ENCODE measurements around the gene SORBS2. TPM values are rescaled to one million over a fixed set of nuclear protein-coding genes. Genes with fewer than 3 reads are reported as not detected.

Gene SORBS2
- total and polyA plus RNA-seq, 2 donors (not counting 3 experiments of a cell fraction or from before 2014, with no cell fraction given): 69.8 to 82.5 TPM

DNA sequence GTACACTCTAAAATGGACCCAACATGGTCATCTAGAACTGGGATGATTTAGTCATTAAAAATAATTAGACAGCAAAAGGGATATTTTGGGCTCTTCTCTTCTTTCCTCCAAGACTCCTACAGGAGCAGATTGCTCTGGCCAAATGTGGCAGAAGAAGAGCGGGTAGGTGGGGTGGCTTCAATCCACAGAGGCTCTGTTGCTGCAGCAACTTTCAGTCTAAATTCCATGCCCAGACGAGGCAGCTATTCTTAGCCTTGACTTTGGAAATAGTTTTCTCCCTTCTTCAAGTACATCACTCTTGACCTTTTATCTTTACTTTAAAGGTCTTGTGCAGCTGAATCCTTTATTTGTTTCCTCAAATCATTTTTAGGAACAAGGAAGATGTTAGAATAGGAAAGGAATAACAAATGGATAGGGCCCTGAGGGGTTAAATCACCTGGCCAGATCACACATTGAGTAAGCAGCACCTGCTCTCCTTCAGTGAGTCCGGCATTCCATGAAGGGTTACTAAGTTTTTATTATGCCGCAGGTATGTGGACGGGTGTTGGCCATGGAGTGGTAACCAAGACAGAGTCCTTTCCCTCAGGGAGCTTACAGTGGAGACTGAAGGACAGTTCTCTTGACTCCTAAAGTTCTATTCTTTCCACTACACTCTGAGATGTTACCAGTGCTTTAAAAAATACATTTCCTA is 19.3 kb upstream of the SORBS2 start:
- Histone ChIP-seq H3K36me3 (ENCODE audit: control insufficient read depth in 2 of 2, extremely low read depth in 1 of 2, insufficient read depth in 2 of 2, low read length in 2 of 2) (no peaks in the 10 kb centered on the region), H3K9me1 (replicated peaks; ENCODE audit: control insufficient read depth, extremely low read depth, insufficient read depth, low read length) (no peaks in the 10 kb centered on the region), H4K20me1 (replicated peaks; ENCODE audit: control insufficient read depth, extremely low read depth, insufficient read depth, low read length) (no peaks in the 10 kb centered on the region), H3K27ac (ENCODE audit: insufficient read depth, low read depth, low read length) (no peak overlapping the region), H3K79me2 (ENCODE audit: control insufficient read depth, insufficient read depth, low read length) (no peaks in the 10 kb centered on the region), H3K4me2 (ENCODE audit: insufficient read depth, low read length) (no peak overlapping the region), H3K9ac (replicated peaks; ENCODE audit: extremely low read depth, insufficient read depth, low read length) (no peak overlapping the region), H3K4me3 (replicated peaks in 1 of 3; ENCODE audit: insufficient read depth in 1 of 3, low read depth in 1 of 3, low read length in 3 of 3) (no peak overlapping the region), H3K9me3 (replicated peaks; ENCODE audit: control insufficient read depth, insufficient read depth, low read length) (no peaks in the 10 kb centered on the region), H3K27me3 (ENCODE audit: control insufficient read depth in 2 of 2, insufficient read depth in 2 of 2, low read length in 2 of 2) (no peaks in the 10 kb centered on the region), H3K4me1 (ENCODE audit: control insufficient read depth, extremely low read depth, insufficient read depth, low read length) (peaks cover 14% of the 10 kb centered on the region), H2AFZ (ENCODE audit: low read depth, low read length) (no peak overlapping the region)
- dilution Hi-C loops (cut with MboI; ENCODE audit: extremely low pct_ligation_motif_present, low sequenced_read_pairs): no loop called here
- DNase-seq (ENCODE audit: low read depth, low spot score): no peak
- CTCF ChIA-PET: no interaction called here
- no peak for FAIRE-seq
- intact Hi-C loops (cut with micrococcal nuclease): loop anchor here (10.0 kb wide), 1 partner anchor 626 kb away; the partner anchor contains the start of genes CFAP97 and SNX25
- POLR2A ChIA-PET: no interaction called here
- TF ChIP-seq GATA2 (IDR thresholded peaks at IDR 0.05; ENCODE audit: insufficient read depth, insufficient read length, low read depth, low read length) (no peak), JUN (IDR thresholded peaks at IDR 0.05; ENCODE audit: borderline replicate concordance, insufficient read depth, insufficient read length, low read depth) (no peak), MYC (IDR thresholded peaks at IDR 0.05; ENCODE audit: low read depth, low read length) (no peak), CTCF (IDR thresholded peaks at IDR 0.05; ENCODE audit: extremely low read depth in 1 of 2, insufficient read depth in 1 of 2, low read depth in 1 of 2, low read length in 2 of 2) (no peak), POLR2AphosphoS5 (IDR thresholded peaks at IDR 0.05; ENCODE audit: insufficient read depth, low read depth, low read length) (no peak), FOS (IDR thresholded peaks at IDR 0.05; ENCODE audit: borderline replicate concordance, insufficient read depth, low read length) (no peak), EZH2 (IDR thresholded peaks at IDR 0.05; ENCODE audit: borderline replicate concordance, low read depth, low read length, severe bottlenecking) (no peak), POLR2A (IDR thresholded peaks at IDR 0.05; ENCODE audit: low read depth, low read length) (no peak)
- TF ChIP-seq, protein P1, sequence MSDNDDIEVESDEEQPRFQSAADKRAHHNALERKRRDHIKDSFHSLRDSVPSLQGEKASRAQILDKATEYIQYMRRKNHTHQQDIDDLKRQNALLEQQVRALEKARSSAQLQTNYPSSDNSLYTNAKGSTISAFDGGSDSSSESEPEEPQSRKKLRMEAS (IDR thresholded peaks at IDR 0.05; ENCODE audit: insufficient read depth, insufficient read length): no peak
- no TSS peak for BruUV-seq (replicated peaks)

All from endothelial cell of umbilical vein (primary cell).